IMR-90 (cell line): Measurements from ENCODE around the gene CCNE1. TPM values are rescaled to one million over a fixed set of nuclear protein-coding genes. Genes with fewer than 3 reads are reported as not detected.

Experiments used
- ATAC-seq: fragments of 200-7000 bp; cut with Tn5 transposase; 2 replicates; pipeline ENCODE4 v1.9.1; 2020; ENCODE audit warnings: low read depth, mild to moderate bottlenecking, moderate library complexity
- BruUV-seq: library from RNA; stranded (reverse); fragments of 400-500 nt; replicated peaks from 2 replicates; lab custom pipeline; 2021; lab: Mats Ljungman, UMichigan
- CTCF ChIA-PET: fragments of 300-600 bp; formaldehyde crosslinking; extraction: SDS; loops from one replicate; lab custom pipeline; 2021; ENCODE audit warnings: antibody characterized with exemption; lab: Yijun Ruan, JAX
- POLR2A ChIA-PET: fragments of 300-600 bp; sonication (Branson Sonifier 250); formaldehyde crosslinking; loops from one replicate; lab custom pipeline; 2022; ENCODE audit warnings: antibody characterized with exemption; ENCODE audit not compliant: unreplicated experiment; lab: Charles Lee
- DNase-seq: peaks from one replicate; pipeline ENCODE4 v3.0.0; 2013
- H2AFZ ChIP-seq: replicated peaks from 2 replicates; pipeline ENCODE3; 2013; ENCODE audit warnings: low read length, mild to moderate bottlenecking; ENCODE audit not compliant: poor library complexity
- H2AK5ac ChIP-seq: 2 replicates; pipeline ENCODE4 v1.6.1; 2013; ENCODE audit warnings: low read depth, low read length, inconsistent platforms
- H2AK9ac ChIP-seq: replicated peaks from 2 replicates; pipeline ENCODE3; 2013; ENCODE audit warnings: mild to moderate bottlenecking, low read depth, low read length, moderate library complexity; ENCODE audit not compliant: poor library complexity
- H2BK120ac ChIP-seq: 2 replicates; pipeline ENCODE4 v1.6.1; 2013; ENCODE audit warnings: low read depth, low read length, inconsistent platforms
- H2BK15ac ChIP-seq: 3 replicates; pipeline ENCODE4 v1.6.1; 2013; ENCODE audit warnings: low read depth, low read length, inconsistent platforms
- H2BK20ac ChIP-seq: 2 replicates; pipeline ENCODE4 v1.6.1; 2013; ENCODE audit warnings: low read depth, mild to moderate bottlenecking, inconsistent platforms, low read length, moderate library complexity
- H2BK5ac ChIP-seq: 2 replicates; pipeline ENCODE4 v1.6.1; 2013; ENCODE audit warnings: mild to moderate bottlenecking, low read depth, low read length, inconsistent platforms; ENCODE audit not compliant: poor library complexity, severe bottlenecking
- H3K14ac ChIP-seq: replicated peaks from 2 replicates; pipeline ENCODE4 v1.6.1; 2013; ENCODE audit warnings: low read depth, low read length, inconsistent platforms
- H3K18ac ChIP-seq: 2 replicates; pipeline ENCODE4 v1.6.1; 2013; ENCODE audit warnings: low read depth, low read length, control low read depth
- H3K23ac ChIP-seq: 2 replicates; pipeline ENCODE4 v1.6.1; 2013; ENCODE audit warnings: low read depth, low read length, inconsistent platforms
- H3K27ac ChIP-seq: 2 replicates; pipeline ENCODE4 v1.5.1; 2013; ENCODE audit warnings: mild to moderate bottlenecking, control low read depth, low read length; ENCODE audit not compliant: insufficient read depth
- H3K27me3 ChIP-seq: 2 replicates; pipeline ENCODE4 v1.6.1; 2013; ENCODE audit warnings: low read length; ENCODE audit not compliant: control insufficient read depth, insufficient read depth
- H3K36me3 ChIP-seq: 2 replicates; pipeline ENCODE4 v1.6.1; 2013; ENCODE audit warnings: low read length, mixed read lengths; ENCODE audit not compliant: control insufficient read depth, insufficient read depth
- H3K4ac ChIP-seq: 2 replicates; pipeline ENCODE4 v1.6.1; 2013; ENCODE audit warnings: low read depth, low read length, inconsistent platforms
- H3K4me1 ChIP-seq: 2 replicates; pipeline ENCODE4 v1.6.1; 2013; ENCODE audit warnings: low read length, mixed read lengths; ENCODE audit not compliant: control insufficient read depth, insufficient read depth
- H3K4me2 ChIP-seq: 2 replicates; pipeline ENCODE4 v1.6.1; 2013; ENCODE audit warnings: low read depth, mild to moderate bottlenecking, control low read depth, low read length, moderate library complexity
- H3K4me3 ChIP-seq: 2 replicates; pipeline ENCODE4 v1.5.1; 2013; ENCODE audit warnings: low read depth, mild to moderate bottlenecking, control low read depth, low read length, moderate library complexity; ENCODE audit not compliant: insufficient read depth
- H3K56ac ChIP-seq: 2 replicates; pipeline ENCODE4 v1.6.1; 2013; ENCODE audit warnings: low read length, inconsistent platforms; ENCODE audit not compliant: insufficient read depth; ENCODE audit errors: extremely low read depth
- H3K79me1 ChIP-seq, 2 experiments: 2 replicates each; pipeline ENCODE4 v1.6.1; 2013; ENCODE audit warnings: low read length in 2 of 2, inconsistent platforms in 1 of 2, low read depth in 1 of 2
- H3K9ac ChIP-seq: 2 replicates; pipeline ENCODE4 v1.6.1; 2013; ENCODE audit warnings: low read depth, low read length, control low read depth
- H3K9me1 ChIP-seq: 2 replicates; pipeline ENCODE4 v1.6.1; 2013; ENCODE audit warnings: low read length, inconsistent platforms; ENCODE audit not compliant: insufficient read depth
- H3K9me3 ChIP-seq: 2 replicates; pipeline ENCODE4 v1.6.1; 2013; ENCODE audit warnings: low read length; ENCODE audit not compliant: control insufficient read depth, insufficient read depth
- H4K20me1 ChIP-seq: 2 replicates; pipeline ENCODE4 v1.6.1; 2013; ENCODE audit warnings: low read length, inconsistent platforms; ENCODE audit not compliant: insufficient read depth
- H4K5ac ChIP-seq: 2 replicates; pipeline ENCODE4 v1.6.1; 2013; ENCODE audit warnings: mild to moderate bottlenecking, low read depth, low read length, control low read depth
- H4K8ac ChIP-seq, 2 experiments: 2 replicates each; pipeline ENCODE4 v1.6.1; 2013; ENCODE audit warnings: low read depth in 2 of 2, low read length in 2 of 2, control low read depth in 1 of 2, inconsistent platforms in 1 of 2
- H4K91ac ChIP-seq: 2 replicates; pipeline ENCODE4 v1.6.1; 2013; ENCODE audit warnings: low read depth, low read length, inconsistent platforms; ENCODE audit not compliant: insufficient read depth
- BHLHE40 ChIP-seq: fragments of 150-350 bp; IDR thresholded peaks from 2 replicates; pipeline ENCODE4 v1.6.1; 2016; ENCODE audit warnings: mild to moderate bottlenecking, low read depth, low read length
- CEBPB ChIP-seq: IDR thresholded peaks from 2 replicates; pipeline ENCODE4 v1.6.1; 2012; ENCODE audit warnings: low read depth, low read length, improper control_type of control experiment
- CHD1 ChIP-seq: IDR thresholded peaks from 2 replicates; pipeline ENCODE4 v1.6.1; 2012; ENCODE audit warnings: low read depth, low read length, improper control_type of control experiment
- ELK1 ChIP-seq: fragments of 150-350 bp; IDR thresholded peaks from 2 replicates; pipeline ENCODE4 v1.6.1; 2016; ENCODE audit warnings: low read depth, mild to moderate bottlenecking, low read length, moderate library complexity, borderline replicate concordance
- FOS ChIP-seq: fragments of 150-350 bp; IDR thresholded peaks from 2 replicates; pipeline ENCODE4 v1.6.1; 2016; ENCODE audit warnings: low read depth, low read length
- MAZ ChIP-seq: IDR thresholded peaks from 2 replicates; pipeline ENCODE4 v1.6.1; 2012; ENCODE audit warnings: low read depth, mild to moderate bottlenecking, low read length, improper control_type of control experiment, moderate library complexity, borderline replicate concordance
- MXI1 ChIP-seq: IDR thresholded peaks from 2 replicates; pipeline ENCODE4 v1.6.1; 2012; ENCODE audit warnings: low read depth, mild to moderate bottlenecking, low read length, moderate library complexity, borderline replicate concordance
- NFE2L2 ChIP-seq: fragments of 150-350 bp; IDR thresholded peaks from 2 replicates; pipeline ENCODE4 v1.6.1; 2016; ENCODE audit warnings: low read depth, mild to moderate bottlenecking, low read length
- POLR2A ChIP-seq: IDR thresholded peaks from 2 replicates; pipeline ENCODE4 v1.6.1; 2012; ENCODE audit warnings: mild to moderate bottlenecking, low read depth, low read length
- RAD21 ChIP-seq: IDR thresholded peaks from 2 replicates; pipeline ENCODE4 v1.6.1; 2012; ENCODE audit warnings: low read length, improper control_type of control experiment
- RCOR1 ChIP-seq: IDR thresholded peaks from 2 replicates; pipeline ENCODE4 v1.6.1; 2012; ENCODE audit warnings: mild to moderate bottlenecking, low read length, improper control_type of control experiment; ENCODE audit not compliant: insufficient replicate concordance
- RFX5 ChIP-seq: IDR thresholded peaks from 2 replicates; pipeline ENCODE4 v1.8.0; 2012; ENCODE audit warnings: low read depth, mild to moderate bottlenecking, low read length, moderate library complexity
- SMC3 ChIP-seq: fragments of 150-350 bp; IDR thresholded peaks from 2 replicates; pipeline ENCODE4 v1.6.1; 2016; ENCODE audit warnings: low read depth, mild to moderate bottlenecking, antibody characterized with exemption, low read length, moderate library complexity
- USF2 ChIP-seq: fragments of 150-350 bp; IDR thresholded peaks from 2 replicates; pipeline ENCODE4 v1.6.1; 2017; ENCODE audit warnings: mild to moderate bottlenecking, antibody characterized with exemption, low read length, low read depth
- WGBS, 2 experiments: methylation state at CpG; one replicate each; pipeline versions ENCODE4 v1.1.5 to v1.1.7; 2013; ENCODE audit warnings: missing lambda C conversion rate in 2 of 2; ENCODE audit not compliant: insufficient read length in 1 of 2; ENCODE audit errors: extremely low coverage in 2 of 2; 5-methylcytosine and 5-hydroxymethylcytosine counted together
- dilution Hi-C: fragments of 300-500 bp; cut with HindIII; formaldehyde crosslinking; loops from one replicate; pipeline ENCODE4 v1.14.3; 2018; ENCODE audit warnings: low sequenced_read_pairs; ENCODE audit not compliant: unreplicated experiment
- in situ Hi-C: fragments of 300-500 bp; cut with MboI; formaldehyde crosslinking; loops from 3 replicates; pipeline ENCODE4 v1.14.3; 2019; ENCODE audit warnings: low sequenced_read_pairs, inconsistent platforms, mixed read lengths
- intact Hi-C: fragments of 100-400 bp; cut with micrococcal nuclease; formaldehyde crosslinking; loops from 2 replicates; pipeline ENCODE4 v1.10.0; 2022
- polyA plus RNA-seq, 3 experiments: library from polyadenylated mRNA; depleted of rRNA; stranded (reverse); fragments of >200 nt; gene quantifications; 2 replicates each; pipeline ENCODE4 v1.2.3, GENCODE V29; 2012; ENCODE audit warnings: low replicate concordance in 1 of 3
- total RNA-seq: library from RNA; depleted of rRNA; stranded (reverse); fragments of >200 nt; gene quantifications from 2 replicates; pipeline ENCODE4 v1.2.3, GENCODE V29; 2012
- TF ChIP-seq, protein P1 (sequence below): conservative IDR thresholded peaks from 2 replicates; pipeline ENCODE4 v1.5.1; 2012; ENCODE audit warnings: mild to moderate bottlenecking, low read depth, low read length, improper control_type of control experiment

The CCNE1 gene
- total and polyA plus RNA-seq, 2 of the 4 experiments (the other 2 are of a cell fraction): 6.8 to 7.0 TPM

- ChIA-PET CTCF (interaction anchor here (0.7 kb wide), 1 partner anchor 10 kb away, joined by 3 read pairs; no protein-coding TSS in a partner anchor), POLR2A (interaction anchor here (0.6 to 0.7 kb wide), 2 partner anchors 39 to 183 kb away, joined by 6 to 12 read pairs; no protein-coding TSS in a partner anchor)
- H3K79me1 ChIP-seq: no peaks in the 10 kb centered on the region
- H3K23ac ChIP-seq: no peak overlapping the region
- no peak overlapping the region for H4K5ac ChIP-seq
- H3K36me3 ChIP-seq: no peaks in the 10 kb centered on the region
- TF ChIP-seq MAZ: no peak
- no peak for TF ChIP-seq RAD21
- no peak for TF ChIP-seq MXI1
- TF ChIP-seq RCOR1: no peak
- no peak for TF ChIP-seq BHLHE40
- TF ChIP-seq, protein P1, sequence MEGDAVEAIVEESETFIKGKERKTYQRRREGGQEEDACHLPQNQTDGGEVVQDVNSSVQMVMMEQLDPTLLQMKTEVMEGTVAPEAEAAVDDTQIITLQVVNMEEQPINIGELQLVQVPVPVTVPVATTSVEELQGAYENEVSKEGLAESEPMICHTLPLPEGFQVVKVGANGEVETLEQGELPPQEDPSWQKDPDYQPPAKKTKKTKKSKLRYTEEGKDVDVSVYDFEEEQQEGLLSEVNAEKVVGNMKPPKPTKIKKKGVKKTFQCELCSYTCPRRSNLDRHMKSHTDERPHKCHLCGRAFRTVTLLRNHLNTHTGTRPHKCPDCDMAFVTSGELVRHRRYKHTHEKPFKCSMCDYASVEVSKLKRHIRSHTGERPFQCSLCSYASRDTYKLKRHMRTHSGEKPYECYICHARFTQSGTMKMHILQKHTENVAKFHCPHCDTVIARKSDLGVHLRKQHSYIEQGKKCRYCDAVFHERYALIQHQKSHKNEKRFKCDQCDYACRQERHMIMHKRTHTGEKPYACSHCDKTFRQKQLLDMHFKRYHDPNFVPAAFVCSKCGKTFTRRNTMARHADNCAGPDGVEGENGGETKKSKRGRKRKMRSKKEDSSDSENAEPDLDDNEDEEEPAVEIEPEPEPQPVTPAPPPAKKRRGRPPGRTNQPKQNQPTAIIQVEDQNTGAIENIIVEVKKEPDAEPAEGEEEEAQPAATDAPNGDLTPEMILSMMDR: no peak
- no peak for TF ChIP-seq USF2
- TF ChIP-seq POLR2A: no peak
- no peak for TF ChIP-seq FOS
- no peak for TF ChIP-seq NFE2L2
- TF ChIP-seq ELK1: no peak
- no peak for TF ChIP-seq CHD1
- TF ChIP-seq SMC3: no peak
- TF ChIP-seq CEBPB: no peak
- no peak for TF ChIP-seq RFX5
- H2BK15ac ChIP-seq: no peak overlapping the region
- H3K56ac ChIP-seq: no peak overlapping the region
- H4K91ac ChIP-seq: no peak overlapping the region
- no peaks in the 10 kb centered on the region for H3K9me3 ChIP-seq
- no peaks in the 10 kb centered on the region for H3K4me1 ChIP-seq
- intact Hi-C loops (no loop called here), dilution Hi-C loops (no loop called here), in situ Hi-C loops (no loop called here)
- no peak overlapping the region for H2AK9ac ChIP-seq
- H3K9ac ChIP-seq: no peak overlapping the region
- no peak overlapping the region for H3K18ac ChIP-seq
- no peak overlapping the region for H3K4me2 ChIP-seq
- no peak overlapping the region for H2BK5ac ChIP-seq
- DNase-seq (no peak), ATAC-seq (no peak)
- no peak overlapping the region for H3K4ac ChIP-seq
- H3K4me3 ChIP-seq: no peak overlapping the region
- no peaks in the 10 kb centered on the region for H4K20me1 ChIP-seq
- WGBS, 2 experiments: no CpG with 5 or more reads among the region's 2 CpGs
- H2AK5ac ChIP-seq: no peak overlapping the region
- H3K9me1 ChIP-seq: no peaks in the 10 kb centered on the region
- no TSS peak for BruUV-seq
- no peak overlapping the region for H2BK20ac ChIP-seq
- peaks cover 6% of the 10 kb centered on the region for H3K27me3 ChIP-seq
- H3K27ac ChIP-seq: no peak overlapping the region
- no peak overlapping the region for H2BK120ac ChIP-seq
- no peak overlapping the region for H4K8ac ChIP-seq
- H2AFZ ChIP-seq: no peak overlapping the region
- no peak overlapping the region for H3K14ac ChIP-seq
These were observed 38.7 kb downstream of the CCNE1 start for GRCh38 chr19:29850482-29850881.
